ENCODE results near the gene PACS2. TPM values are rescaled to one million over a fixed set of nuclear protein-coding genes. Genes with fewer than 3 reads are reported as not detected.

Gene PACS2
- total RNA-seq, 1 experiment from 2014 or later, result 72.5 TPM

GRCh38 chr14:105384041-105384557 lies 69.6 kb downstream of the PACS2 start:
- no peaks in the 10 kb centered on the region for H3K4me1 Mint-ChIP-seq
- no peaks in the 10 kb centered on the region for H3K9me3 Mint-ChIP-seq

More at GRCh38 chr14:105384041-105384557, 69.6 kb downstream of the PACS2 start:
- Histone ChIP-seq H2BK20ac (ENCODE audit: low read depth, low read length, poor library complexity, severe bottlenecking) (no peak overlapping the region), H3K23ac (ENCODE audit: insufficient read length, low read depth, low read length) (no peak overlapping the region), H3T11ph (ENCODE audit: low read length) (no peak overlapping the region), H3K27ac (ENCODE audit: insufficient read length, low read depth, low read length) (no peak overlapping the region), H2AFZ (ENCODE audit: low read length) (no peak overlapping the region), H3K79me1 (ENCODE audit: insufficient read depth, low read depth, low read length, poor library complexity, severe bottlenecking) (no peaks in the 10 kb centered on the region), H3K27me3 (ENCODE audit: insufficient read depth, low read length) (no peaks in the 10 kb centered on the region), H2BK120ac (ENCODE audit: low read depth, low read length, poor library complexity, severe bottlenecking) (no peak overlapping the region), H3K9me3 (ENCODE audit: control insufficient read depth, low read depth, low read length) (no peaks in the 10 kb centered on the region), H3K4me1 (ENCODE audit: insufficient read depth, low read length) (no peaks in the 10 kb centered on the region), H3K56ac (ENCODE audit: insufficient read length, low read depth, low read length) (no peak overlapping the region), H2BK5ac (ENCODE audit: insufficient read length, low read length) (no peak overlapping the region), H3K4me2 (ENCODE audit: insufficient read depth, insufficient read length, low read length) (no peak overlapping the region), H2BK12ac (ENCODE audit: insufficient read length, low read depth, low read length) (no peak overlapping the region), H3K4ac (ENCODE audit: low read depth, low read length) (no peak overlapping the region), H2BK15ac (ENCODE audit: low read depth, low read length) (no peak overlapping the region), H4K20me1 (ENCODE audit: control insufficient read depth, insufficient read depth, insufficient read length) (no peaks in the 10 kb centered on the region), H3K9ac (ENCODE audit: extremely low read depth, insufficient read length, low read length) (no peak overlapping the region), H3K14ac (ENCODE audit: insufficient read depth, low read length) (no peak overlapping the region), H3K18ac (ENCODE audit: insufficient read length, low read depth, low read length) (no peak overlapping the region), H4K5ac (ENCODE audit: insufficient read length, low read depth, low read length) (no peak overlapping the region), H3K23me2 (ENCODE audit: insufficient read length, low read depth, low read length, poor library complexity, severe bottlenecking) (no peaks in the 10 kb centered on the region), H4K91ac (ENCODE audit: insufficient read length, low read depth, low read length) (no peak overlapping the region), H4K8ac (replicated peaks; ENCODE audit: insufficient read length, low read depth, low read length) (no peak overlapping the region), H2AK5ac (ENCODE audit: insufficient read length, low read length) (no peak overlapping the region), H3K79me2 (ENCODE audit: insufficient read depth, low read length) (no peaks in the 10 kb centered on the region)
- Mint-ChIP-seq H3K4me3 (no peak overlapping the region), H3K27me3 (ENCODE audit: low read depth) (no peaks in the 10 kb centered on the region), H3K36me3 (ENCODE audit: insufficient read depth in 1 of 3, low read depth in 3 of 3) (peaks cover 10 to 24% (median 21%) of the 10 kb centered on the region in 3 experiments; a peak in 6 of 7 replicates), H3K27ac (no peak overlapping the region)
- no CpG with 5 or more reads among the region's 23 CpGs for WGBS (ENCODE audit: extremely low coverage, insufficient read length, low lambda C conversion rate)
- DNase-seq, result no peak
- no peak for TF ChIP-seq CTCF (conservative IDR thresholded peaks at IDR 0.05)
